Panc1 (cell line): Measurements from ENCODE around the gene NIPBL. TPM values are rescaled to one million over a fixed set of nuclear protein-coding genes. Genes with fewer than 3 reads are reported as not detected.

Source experiments
- ATAC-seq: fragments of 200-7000 bp; cut with Tn5 transposase; 2 replicates; pipeline ENCODE4 v1.9.1; 2020; ENCODE audit warnings: mild to moderate bottlenecking, moderate library complexity
- BruUV-seq: library from RNA; stranded (reverse); fragments of 400-500 nt; replicated peaks from 2 replicates; lab custom pipeline; 2021; lab: Mats Ljungman, UMichigan
- CTCF ChIA-PET: fragments of 300-600 bp; sonication (Branson Sonifier 250); formaldehyde crosslinking; loops from one replicate; lab custom pipeline; 2022; ENCODE audit warnings: antibody characterized with exemption; lab: Charles Lee
- POLR2A ChIA-PET: fragments of 300-600 bp; sonication (Branson Sonifier 250); formaldehyde crosslinking; loops from one replicate; lab custom pipeline; 2022; ENCODE audit warnings: antibody characterized with exemption; lab: Charles Lee
- DNase-seq: peaks from one replicate; pipeline ENCODE4 v3.0.0-alpha.2; 2010; ENCODE audit warnings: low read depth, low spot score
- H3K27ac ChIP-seq: 2 replicates; pipeline ENCODE4 v1.5.1; 2011; ENCODE audit warnings: mild to moderate bottlenecking, low read length, inconsistent platforms
- H3K27me3 ChIP-seq: fragments of 200-500 bp; sonication (Bioruptor generic); 2 replicates; pipeline ENCODE4 v1.6.0; 2014; ENCODE audit warnings: low read length, inconsistent platforms; ENCODE audit not compliant: control insufficient read depth, insufficient read depth
- H3K36me3 ChIP-seq: fragments of 200-500 bp; sonication (Bioruptor generic); 2 replicates; pipeline ENCODE4 v1.5.1; 2014; ENCODE audit warnings: inconsistent platforms, mild to moderate bottlenecking, low read length, moderate library complexity; ENCODE audit not compliant: control insufficient read depth, insufficient read depth
- H3K4me1 ChIP-seq: 2 replicates; pipeline ENCODE4 v1.5.1; 2011; ENCODE audit warnings: inconsistent platforms, mild to moderate bottlenecking, low read length, moderate library complexity; ENCODE audit not compliant: control insufficient read depth, insufficient read depth
- H3K4me3 ChIP-seq, 2 experiments: 2 replicates each; pipeline ENCODE4 v1.5.1; 2011 to 2012; ENCODE audit warnings: low read depth in 2 of 2, low read length in 2 of 2, mild to moderate bottlenecking in 2 of 2, inconsistent platforms in 1 of 2, moderate library complexity in 1 of 2
- H3K9me3 ChIP-seq: fragments of 200-500 bp; sonication (Bioruptor generic); 2 replicates; pipeline ENCODE4 v1.5.1; 2014; ENCODE audit warnings: low read depth, mild to moderate bottlenecking, inconsistent platforms, low read length, moderate library complexity; ENCODE audit not compliant: control insufficient read depth, insufficient read depth
- POLR2AphosphoS5 ChIP-seq: IDR thresholded peaks from 2 replicates; pipeline ENCODE4 v1.6.1; 2012; ENCODE audit warnings: mild to moderate bottlenecking, low read depth, low read length, moderate library complexity
- SIN3A ChIP-seq: IDR thresholded peaks from 2 replicates; pipeline ENCODE4 v1.6.1; 2012; ENCODE audit warnings: low read depth, mild to moderate bottlenecking, low read length, moderate library complexity, borderline replicate concordance; ENCODE audit not compliant: insufficient read depth
- TCF7L2 ChIP-seq: IDR thresholded peaks from 2 replicates; pipeline ENCODE4 v1.6.1; 2011; ENCODE audit warnings: mild to moderate bottlenecking, low read depth, low read length, inconsistent platforms
- in situ Hi-C: cut with HindIII; loops from 2 replicates; pipeline ENCODE4 v1.10.0; 2016; ENCODE audit warnings: low sequenced_read_pairs, low pct_unique_long_range_greater_than_20kb
- intact Hi-C: fragments of 100-400 bp; cut with micrococcal nuclease; formaldehyde crosslinking; loops from one replicate; pipeline ENCODE4 v1.10.0; 2022; ENCODE audit not compliant: unreplicated experiment
- total RNA-seq: library from RNA; stranded (reverse); gene quantifications from one replicate; pipeline ENCODE4 v1.2.1, GENCODE V29; 2021; ENCODE audit not compliant: unreplicated experiment
- TF ChIP-seq, protein P1 (sequence below): fragments of 450-650 bp; IDR thresholded peaks from 2 replicates; pipeline ENCODE4 v1.5.1; 2017; ENCODE audit warnings: mild to moderate bottlenecking
- TF ChIP-seq, protein P2 (sequence below), 2 experiments: IDR thresholded peaks; 2 replicates each; pipeline ENCODE4 v1.6.1; 2011 to 2012; ENCODE audit warnings: low read depth in 2 of 2, control low read depth in 1 of 2, low read length in 1 of 2, mild to moderate bottlenecking in 1 of 2, moderate library complexity in 1 of 2; ENCODE audit not compliant: insufficient read depth in 1 of 2

The NIPBL gene
- total RNA-seq, 1 experiment from 2014 or later: 41.6 TPM

DNA sequence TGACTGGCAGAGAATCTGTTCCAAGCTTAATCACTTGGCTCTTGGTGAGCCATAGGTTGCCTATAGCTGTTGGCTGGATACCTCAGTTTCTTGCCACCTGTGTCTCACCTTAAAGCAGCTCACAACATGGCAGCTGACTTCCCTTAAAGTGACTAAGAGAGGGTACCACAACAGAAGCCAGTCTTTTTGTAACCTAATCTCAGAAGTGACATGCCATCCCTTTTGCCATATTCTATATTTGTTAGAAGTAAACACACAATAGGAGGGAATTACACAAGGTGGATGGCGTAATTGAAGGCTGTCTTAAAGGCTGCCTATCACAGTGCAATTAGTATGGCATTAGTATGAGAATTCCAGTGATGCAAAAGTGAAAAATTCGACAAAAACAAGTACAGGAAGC is 28.1 kb downstream of the NIPBL start:
- POLR2A ChIA-PET: no interaction called here
- BruUV-seq: no TSS peak
- CTCF ChIA-PET: no interaction called here
- Histone ChIP-seq H3K4me1 (no peaks in the 10 kb centered on the region), H3K4me3 (no peak overlapping the region), H3K36me3 (no peaks in the 10 kb centered on the region), H3K27ac (no peak overlapping the region), H3K27me3 (no peaks in the 10 kb centered on the region), H3K9me3 (no peaks in the 10 kb centered on the region)
- no peak for DNase-seq
- TF ChIP-seq POLR2AphosphoS5 (no peak), TCF7L2 (no peak), SIN3A (no peak)
- TF ChIP-seq, protein P1, sequence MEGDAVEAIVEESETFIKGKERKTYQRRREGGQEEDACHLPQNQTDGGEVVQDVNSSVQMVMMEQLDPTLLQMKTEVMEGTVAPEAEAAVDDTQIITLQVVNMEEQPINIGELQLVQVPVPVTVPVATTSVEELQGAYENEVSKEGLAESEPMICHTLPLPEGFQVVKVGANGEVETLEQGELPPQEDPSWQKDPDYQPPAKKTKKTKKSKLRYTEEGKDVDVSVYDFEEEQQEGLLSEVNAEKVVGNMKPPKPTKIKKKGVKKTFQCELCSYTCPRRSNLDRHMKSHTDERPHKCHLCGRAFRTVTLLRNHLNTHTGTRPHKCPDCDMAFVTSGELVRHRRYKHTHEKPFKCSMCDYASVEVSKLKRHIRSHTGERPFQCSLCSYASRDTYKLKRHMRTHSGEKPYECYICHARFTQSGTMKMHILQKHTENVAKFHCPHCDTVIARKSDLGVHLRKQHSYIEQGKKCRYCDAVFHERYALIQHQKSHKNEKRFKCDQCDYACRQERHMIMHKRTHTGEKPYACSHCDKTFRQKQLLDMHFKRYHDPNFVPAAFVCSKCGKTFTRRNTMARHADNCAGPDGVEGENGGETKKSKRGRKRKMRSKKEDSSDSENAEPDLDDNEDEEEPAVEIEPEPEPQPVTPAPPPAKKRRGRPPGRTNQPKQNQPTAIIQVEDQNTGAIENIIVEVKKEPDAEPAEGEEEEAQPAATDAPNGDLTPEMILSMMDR: no peak
- TF ChIP-seq, protein P2, sequence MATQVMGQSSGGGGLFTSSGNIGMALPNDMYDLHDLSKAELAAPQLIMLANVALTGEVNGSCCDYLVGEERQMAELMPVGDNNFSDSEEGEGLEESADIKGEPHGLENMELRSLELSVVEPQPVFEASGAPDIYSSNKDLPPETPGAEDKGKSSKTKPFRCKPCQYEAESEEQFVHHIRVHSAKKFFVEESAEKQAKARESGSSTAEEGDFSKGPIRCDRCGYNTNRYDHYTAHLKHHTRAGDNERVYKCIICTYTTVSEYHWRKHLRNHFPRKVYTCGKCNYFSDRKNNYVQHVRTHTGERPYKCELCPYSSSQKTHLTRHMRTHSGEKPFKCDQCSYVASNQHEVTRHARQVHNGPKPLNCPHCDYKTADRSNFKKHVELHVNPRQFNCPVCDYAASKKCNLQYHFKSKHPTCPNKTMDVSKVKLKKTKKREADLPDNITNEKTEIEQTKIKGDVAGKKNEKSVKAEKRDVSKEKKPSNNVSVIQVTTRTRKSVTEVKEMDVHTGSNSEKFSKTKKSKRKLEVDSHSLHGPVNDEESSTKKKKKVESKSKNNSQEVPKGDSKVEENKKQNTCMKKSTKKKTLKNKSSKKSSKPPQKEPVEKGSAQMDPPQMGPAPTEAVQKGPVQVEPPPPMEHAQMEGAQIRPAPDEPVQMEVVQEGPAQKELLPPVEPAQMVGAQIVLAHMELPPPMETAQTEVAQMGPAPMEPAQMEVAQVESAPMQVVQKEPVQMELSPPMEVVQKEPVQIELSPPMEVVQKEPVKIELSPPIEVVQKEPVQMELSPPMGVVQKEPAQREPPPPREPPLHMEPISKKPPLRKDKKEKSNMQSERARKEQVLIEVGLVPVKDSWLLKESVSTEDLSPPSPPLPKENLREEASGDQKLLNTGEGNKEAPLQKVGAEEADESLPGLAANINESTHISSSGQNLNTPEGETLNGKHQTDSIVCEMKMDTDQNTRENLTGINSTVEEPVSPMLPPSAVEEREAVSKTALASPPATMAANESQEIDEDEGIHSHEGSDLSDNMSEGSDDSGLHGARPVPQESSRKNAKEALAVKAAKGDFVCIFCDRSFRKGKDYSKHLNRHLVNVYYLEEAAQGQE (IDR thresholded peaks at IDR 0.05; ENCODE audit: insufficient read depth in 1 of 2, low read depth in 2 of 2, low read length in 1 of 2): no peak
- no peak for ATAC-seq
- intact Hi-C loops (no loop called here), in situ Hi-C loops (no loop called here)

DNA sequence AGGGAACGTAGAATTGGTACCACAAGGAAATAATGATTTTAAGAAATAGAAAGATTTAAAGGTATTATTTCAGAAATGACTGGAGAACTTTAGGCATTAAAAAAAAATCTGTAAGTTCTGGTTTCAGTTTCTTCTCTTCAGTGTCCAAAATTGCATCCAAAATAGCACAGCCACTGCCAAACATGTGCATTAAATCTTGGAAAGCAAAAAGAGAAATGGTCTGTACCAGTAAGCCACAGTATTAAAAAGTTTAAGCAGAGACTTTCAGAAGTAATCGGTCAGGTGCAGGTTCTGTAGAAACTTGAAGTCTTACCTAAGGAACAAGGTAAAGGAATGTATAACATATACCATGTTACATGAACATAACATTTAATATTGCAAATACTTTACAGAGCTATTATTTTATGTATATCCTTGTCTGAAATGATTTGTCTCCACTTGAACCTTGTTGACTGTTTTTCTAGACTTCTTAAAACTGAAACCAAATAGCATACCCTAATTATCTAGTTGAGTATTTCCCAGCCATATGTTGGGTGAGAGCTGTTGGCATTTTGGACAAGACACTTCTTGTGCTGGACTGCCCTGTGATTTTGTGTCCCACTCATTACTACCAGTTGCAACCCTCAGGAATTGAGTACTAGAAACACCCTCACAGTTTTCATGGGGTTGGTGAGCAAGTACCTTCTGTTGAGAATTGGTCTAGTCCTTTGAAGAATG is 32.1 kb downstream of the NIPBL start:
- ChIA-PET POLR2A (no interaction called here), CTCF (no interaction called here)
- Histone ChIP-seq H3K36me3 (no peaks in the 10 kb centered on the region), H3K4me3 (no peak overlapping the region), H3K27ac (no peak overlapping the region), H3K4me1 (no peaks in the 10 kb centered on the region), H3K27me3 (no peaks in the 10 kb centered on the region), H3K9me3 (no peaks in the 10 kb centered on the region)
- DNase-seq: no peak
- in situ Hi-C loops: no loop called here
- ATAC-seq: no peak
- intact Hi-C loops: no loop called here
- no TSS peak for BruUV-seq
- no peak for TF ChIP-seq SIN3A

DNA sequence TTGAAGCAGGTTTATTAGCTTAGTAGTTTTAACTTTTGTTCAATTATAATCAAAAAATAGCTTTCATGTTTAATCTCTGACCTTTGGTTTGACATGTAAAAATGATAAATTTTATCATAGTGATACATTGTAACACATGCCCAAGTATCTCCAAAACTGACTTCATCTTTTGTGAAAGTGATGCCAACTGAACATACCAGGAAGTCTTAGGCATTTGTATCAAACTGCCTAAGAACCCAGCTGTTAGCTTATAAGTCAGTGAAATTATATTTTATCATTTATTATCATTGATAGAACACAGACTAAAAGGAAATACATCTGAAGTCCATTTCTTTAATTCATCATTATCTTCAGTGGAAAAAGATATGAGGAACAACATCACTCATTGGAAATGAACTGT is 39.1 kb downstream of the NIPBL start:
- TF ChIP-seq, protein P2 (IDR thresholded peaks at IDR 0.05; ENCODE audit: insufficient read depth in 1 of 2, low read depth in 2 of 2, low read length in 1 of 2): no peak
- TF ChIP-seq, protein P1: no peak
- no peak overlapping the region for H3K27ac ChIP-seq
- POLR2A ChIA-PET: no interaction called here
- BruUV-seq: no TSS peak
- no peaks in the 10 kb centered on the region for H3K4me1 ChIP-seq
- ATAC-seq (no peak), DNase-seq (no peak)
- no peak overlapping the region for H3K4me3 ChIP-seq
- H3K9me3 ChIP-seq: peaks cover 3% of the 10 kb centered on the region; the same call in 1 of the 2 replicates
- in situ Hi-C loops: no loop called here
- CTCF ChIA-PET: no interaction called here
- no peaks in the 10 kb centered on the region for H3K27me3 ChIP-seq
- intact Hi-C loops: no loop called here
- no peaks in the 10 kb centered on the region; the same call in 1 of the 2 replicates for H3K36me3 ChIP-seq
